ENCODE data around the gene FRYL.
"Not testable (repeated sequence)": the region's sequence is repeated elsewhere in the genome, so short reads cannot be mapped to it uniquely, and the experiment has no call there.

DNA sequence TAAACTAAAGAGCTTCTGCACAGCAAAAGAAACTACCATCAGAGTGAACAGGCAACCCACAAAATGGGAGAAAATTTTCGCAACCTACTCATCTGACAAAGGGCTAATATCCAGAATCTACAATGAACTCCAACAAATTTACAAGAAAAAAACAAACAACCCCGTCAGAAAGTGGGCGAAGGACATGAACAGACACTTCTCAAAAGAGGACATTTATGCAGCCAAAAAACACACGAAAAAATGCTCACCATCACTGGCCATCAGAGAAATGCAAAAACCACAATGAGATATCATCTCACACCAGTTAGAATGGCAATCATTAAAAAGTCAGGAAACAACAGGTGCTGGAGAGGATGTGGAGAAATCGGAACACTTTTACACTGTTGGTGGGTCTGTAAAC is 63.8 kb downstream of the FRYL start:
- TF ChIP-seq, protein P1, sequence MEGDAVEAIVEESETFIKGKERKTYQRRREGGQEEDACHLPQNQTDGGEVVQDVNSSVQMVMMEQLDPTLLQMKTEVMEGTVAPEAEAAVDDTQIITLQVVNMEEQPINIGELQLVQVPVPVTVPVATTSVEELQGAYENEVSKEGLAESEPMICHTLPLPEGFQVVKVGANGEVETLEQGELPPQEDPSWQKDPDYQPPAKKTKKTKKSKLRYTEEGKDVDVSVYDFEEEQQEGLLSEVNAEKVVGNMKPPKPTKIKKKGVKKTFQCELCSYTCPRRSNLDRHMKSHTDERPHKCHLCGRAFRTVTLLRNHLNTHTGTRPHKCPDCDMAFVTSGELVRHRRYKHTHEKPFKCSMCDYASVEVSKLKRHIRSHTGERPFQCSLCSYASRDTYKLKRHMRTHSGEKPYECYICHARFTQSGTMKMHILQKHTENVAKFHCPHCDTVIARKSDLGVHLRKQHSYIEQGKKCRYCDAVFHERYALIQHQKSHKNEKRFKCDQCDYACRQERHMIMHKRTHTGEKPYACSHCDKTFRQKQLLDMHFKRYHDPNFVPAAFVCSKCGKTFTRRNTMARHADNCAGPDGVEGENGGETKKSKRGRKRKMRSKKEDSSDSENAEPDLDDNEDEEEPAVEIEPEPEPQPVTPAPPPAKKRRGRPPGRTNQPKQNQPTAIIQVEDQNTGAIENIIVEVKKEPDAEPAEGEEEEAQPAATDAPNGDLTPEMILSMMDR (conservative IDR thresholded peaks at IDR 0.05; ENCODE audit: low read depth, low read length), result not testable (repeated sequence)
- not testable (repeated sequence) for TF ChIP-seq EZH2 (IDR thresholded peaks at IDR 0.05; ENCODE audit: low read length, unreplicated experiment)

Measured in PC-3 (cell line).